ENCODE data around the gene SMYD2. TPM values are rescaled to one million over a fixed set of nuclear protein-coding genes. Genes with fewer than 3 reads are reported as not detected.

Gene SMYD2
- polyA plus RNA-seq, 3 donors: 14.2 to 28.4 (median 23.6) TPM

DNA sequence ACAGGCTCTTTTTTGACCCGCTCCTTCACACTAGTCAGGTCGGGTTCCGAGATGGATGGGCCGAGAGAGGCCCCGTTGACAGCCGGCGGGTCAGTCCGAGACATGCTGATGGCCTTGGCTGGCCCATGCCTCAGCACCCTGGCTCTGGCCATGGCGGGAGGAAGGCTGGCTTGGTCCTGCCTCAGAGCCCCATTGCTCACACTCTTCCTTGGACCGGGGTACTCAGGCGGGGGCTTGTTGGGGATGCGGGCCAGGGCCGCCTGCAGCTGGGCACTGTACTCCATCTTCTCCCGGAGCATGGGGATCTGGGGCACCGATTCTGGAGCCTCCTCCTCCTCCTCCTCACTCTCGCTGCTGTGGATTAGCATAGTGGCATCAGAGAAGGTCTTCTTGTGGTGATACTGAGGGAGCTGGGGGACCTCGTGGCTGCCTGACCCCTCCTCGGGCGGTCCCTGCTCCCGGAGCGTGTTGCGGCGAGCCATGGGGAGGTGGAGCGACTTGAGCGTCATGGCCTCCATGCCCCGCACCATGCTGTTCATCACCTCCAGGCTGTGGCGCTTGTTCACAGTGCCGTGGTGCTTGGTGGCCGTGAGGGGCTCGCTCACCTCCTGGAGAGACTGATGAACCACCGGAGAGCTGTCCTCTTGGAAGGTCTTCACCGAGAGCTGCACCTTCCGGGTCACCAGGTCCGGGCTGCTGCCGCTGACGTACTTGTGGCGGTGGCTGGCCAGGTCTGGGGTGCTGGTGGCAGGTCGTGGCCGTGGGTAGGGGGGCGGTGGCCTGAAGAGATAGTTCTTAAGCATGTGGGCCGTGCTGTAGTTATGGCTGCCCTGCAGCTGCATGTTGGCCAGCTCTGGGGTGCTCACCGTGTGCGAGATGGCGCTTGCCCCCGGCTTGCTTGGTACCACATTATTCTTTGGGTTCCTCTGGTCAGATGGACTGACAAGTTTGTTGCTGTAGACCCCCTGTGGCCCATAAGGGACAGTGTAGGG lies 102.7 kb downstream of the SMYD2 start:
- Histone ChIP-seq H3K9me3 (replicated peaks in 1 of 2; ENCODE audit: control insufficient read depth in 1 of 2, insufficient read depth in 1 of 2, low read length in 2 of 2) (no peaks in the 10 kb centered on the region), H3K36me3 (replicated peaks in 1 of 2; ENCODE audit: control insufficient read depth in 1 of 2, insufficient read depth in 2 of 2, low read length in 2 of 2) (no peaks in the 10 kb centered on the region), H3K79me2 (ENCODE audit: insufficient read depth, low read length) (no peaks in the 10 kb centered on the region), H3K27me3 (ENCODE audit: control insufficient read depth in 2 of 2, insufficient read depth in 2 of 2, low read length in 2 of 2) (no peaks in the 10 kb centered on the region), H3K4me1 (ENCODE audit: control insufficient read depth in 1 of 2, insufficient read depth in 2 of 2, low read length in 2 of 2) (no peaks in the 10 kb centered on the region), H3K4me2 (replicated peaks; ENCODE audit: extremely low read depth, low read length, poor library complexity, severe bottlenecking) (no peak overlapping the region), H2AFZ (ENCODE audit: insufficient read depth, low read depth, low read length, poor library complexity, severe bottlenecking) (no peak overlapping the region), H4K20me1 (ENCODE audit: insufficient read depth, low read length) (no peaks in the 10 kb centered on the region), H3K9ac (ENCODE audit: insufficient read depth, low read length, poor library complexity, severe bottlenecking) (no peak overlapping the region), H3K27ac (ENCODE audit: low read depth in 1 of 2, low read length in 2 of 2) (no peak overlapping the region), H3K4me3 (replicated peaks in 1 of 3; ENCODE audit: low read depth in 2 of 3, low read length in 3 of 3) (no peak overlapping the region)
- intact Hi-C loops (cut with micrococcal nuclease): no loop called here
- H3K4me1 Mint-ChIP-seq: no peaks in the 10 kb centered on the region
- DNase-seq: no peak
- H3K4me3 Mint-ChIP-seq: no peak overlapping the region
- peaks cover 0 to 2% (median 0%) of the 10 kb centered on the region in 7 donors for H3K9me3 Mint-ChIP-seq
- no peak for TF ChIP-seq CTCF (IDR thresholded peaks at IDR 0.05)
- 95% methylated on average over 42 of the region's 45 CpGs for WGBS (ENCODE audit: insufficient coverage)
- no peaks in the 10 kb centered on the region for H3K36me3 Mint-ChIP-seq
- no peak overlapping the region for H3K27ac Mint-ChIP-seq
- peaks cover 0 to 3% (median 2%) of the 10 kb centered on the region in 3 donors for H3K27me3 Mint-ChIP-seq (ENCODE audit: low read depth in 3 of 3)

- no peak overlapping the region for H3K27ac Mint-ChIP-seq
- no peak overlapping the region for H3K9ac ChIP-seq (ENCODE audit: insufficient read depth, low read length, poor library complexity, severe bottlenecking)
- H4K20me1 ChIP-seq (ENCODE audit: insufficient read depth, low read length): no peaks in the 10 kb centered on the region
- H3K4me1 Mint-ChIP-seq: no peaks in the 10 kb centered on the region
- no peaks in the 10 kb centered on the region for H3K36me3 ChIP-seq (replicated peaks in 1 of 2; ENCODE audit: control insufficient read depth in 1 of 2, insufficient read depth in 2 of 2, low read length in 2 of 2)
- no peak overlapping the region for H3K4me3 ChIP-seq (replicated peaks in 1 of 3; ENCODE audit: low read depth in 2 of 3, low read length in 3 of 3)
- no peaks in the 10 kb centered on the region for H3K36me3 Mint-ChIP-seq
- no peak overlapping the region for H3K4me3 Mint-ChIP-seq
- peaks cover 0 to 3% (median 2%) of the 10 kb centered on the region in 3 donors for H3K27me3 Mint-ChIP-seq (ENCODE audit: low read depth in 3 of 3)
- H3K9me3 Mint-ChIP-seq: peaks cover 0 to 2% (median 0%) of the 10 kb centered on the region in 7 donors
- H3K27ac ChIP-seq (ENCODE audit: low read depth in 1 of 2, low read length in 2 of 2): no peak overlapping the region
- no peak for TF ChIP-seq CTCF (IDR thresholded peaks at IDR 0.05)
- no peaks in the 10 kb centered on the region for H3K4me1 ChIP-seq (ENCODE audit: control insufficient read depth in 1 of 2, insufficient read depth in 2 of 2, low read length in 2 of 2)
- H3K4me2 ChIP-seq (replicated peaks; ENCODE audit: extremely low read depth, low read length, poor library complexity, severe bottlenecking): no peak overlapping the region
- no peaks in the 10 kb centered on the region for H3K79me2 ChIP-seq (ENCODE audit: insufficient read depth, low read length)
- H2AFZ ChIP-seq (ENCODE audit: insufficient read depth, low read depth, low read length, poor library complexity, severe bottlenecking): no peak overlapping the region
- H3K9me3 ChIP-seq (replicated peaks in 1 of 2; ENCODE audit: control insufficient read depth in 1 of 2, insufficient read depth in 1 of 2, low read length in 2 of 2): no peaks in the 10 kb centered on the region
- WGBS (ENCODE audit: insufficient coverage): 98% methylated on average over 11 of the region's 18 CpGs
- no peaks in the 10 kb centered on the region for H3K27me3 ChIP-seq (ENCODE audit: control insufficient read depth in 2 of 2, insufficient read depth in 2 of 2, low read length in 2 of 2)
- intact Hi-C loops (cut with micrococcal nuclease): no loop called here
- no peak for DNase-seq
Measured at GRCh38 chr1:214384373-214385079, 103.6 kb downstream of the SMYD2 start.

Measured in CD14-positive monocyte (primary cell).